OCI-LY1 (cell line): ENCODE data around the gene VWA1.

Experiments used
- EZH2 ChIP-seq: fragments of 200-600 bp; sonication (generic), shearing (Covaris generic); IDR thresholded peaks from 2 replicates; pipeline ENCODE4 v1.8.0; 2017; ENCODE audit warnings: borderline replicate concordance, mixed run types, mild to moderate bottlenecking, antibody characterized with exemption, low read length, moderate library complexity, mixed read lengths
- TF ChIP-seq, protein P1 (sequence below): fragments of 200-600 bp; sonication (generic), shearing (Covaris generic); IDR thresholded peaks from 2 replicates; pipeline ENCODE4 v1.5.1; 2017; ENCODE audit warnings: mild to moderate bottlenecking, antibody characterized with exemption, low read length, moderate library complexity, mixed read lengths

GRCh38 chr1:1439546-1440261 is 4.2 kb downstream of the VWA1 start:
- TF ChIP-seq, protein P1, sequence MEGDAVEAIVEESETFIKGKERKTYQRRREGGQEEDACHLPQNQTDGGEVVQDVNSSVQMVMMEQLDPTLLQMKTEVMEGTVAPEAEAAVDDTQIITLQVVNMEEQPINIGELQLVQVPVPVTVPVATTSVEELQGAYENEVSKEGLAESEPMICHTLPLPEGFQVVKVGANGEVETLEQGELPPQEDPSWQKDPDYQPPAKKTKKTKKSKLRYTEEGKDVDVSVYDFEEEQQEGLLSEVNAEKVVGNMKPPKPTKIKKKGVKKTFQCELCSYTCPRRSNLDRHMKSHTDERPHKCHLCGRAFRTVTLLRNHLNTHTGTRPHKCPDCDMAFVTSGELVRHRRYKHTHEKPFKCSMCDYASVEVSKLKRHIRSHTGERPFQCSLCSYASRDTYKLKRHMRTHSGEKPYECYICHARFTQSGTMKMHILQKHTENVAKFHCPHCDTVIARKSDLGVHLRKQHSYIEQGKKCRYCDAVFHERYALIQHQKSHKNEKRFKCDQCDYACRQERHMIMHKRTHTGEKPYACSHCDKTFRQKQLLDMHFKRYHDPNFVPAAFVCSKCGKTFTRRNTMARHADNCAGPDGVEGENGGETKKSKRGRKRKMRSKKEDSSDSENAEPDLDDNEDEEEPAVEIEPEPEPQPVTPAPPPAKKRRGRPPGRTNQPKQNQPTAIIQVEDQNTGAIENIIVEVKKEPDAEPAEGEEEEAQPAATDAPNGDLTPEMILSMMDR = no peak
- TF ChIP-seq EZH2 = no peak
